ENCODE data around the gene NYNRIN.

The NYNRIN gene

GRCh38 chr14:24426150-24426911, 27.5 kb downstream of the NYNRIN start (continued):
- TF ChIP-seq ZFP30 (CRISPR knock-in tag; IDR thresholded peaks at IDR 0.05): no peak
- TF ChIP-seq POU6F1 (CRISPR knock-in tag; IDR thresholded peaks at IDR 0.05; ENCODE audit: borderline replicate concordance, low read depth): no peak
- TF ChIP-seq RARB (CRISPR knock-in tag; IDR thresholded peaks at IDR 0.05): no peak

GRCh38 chr14:24426912-24427536, 28.2 kb downstream of the NYNRIN start:
- no peak for ATAC-seq
- TF ChIP-seq SNAI2 (CRISPR knock-in tag; IDR thresholded peaks at IDR 0.05) (no peak), TCF4 (CRISPR knock-in tag; IDR thresholded peaks at IDR 0.05; ENCODE audit: borderline replicate concordance) (no peak)

GRCh38 chr14:24427537-24428508, 29.0 kb downstream of the NYNRIN start:
- ATAC-seq: no peak
- TF ChIP-seq CSDC2 (CRISPR knock-in tag; IDR thresholded peaks at IDR 0.05) (no peak), CREB5 (CRISPR knock-in tag; IDR thresholded peaks at IDR 0.05; ENCODE audit: low read depth) (no peak), TSHZ2 (CRISPR knock-in tag; IDR thresholded peaks at IDR 0.05) (no peak), ZFP30 (CRISPR knock-in tag; IDR thresholded peaks at IDR 0.05) (no peak), ZNF8 (CRISPR knock-in tag; IDR thresholded peaks at IDR 0.05) (no peak), PPARA (CRISPR knock-in tag; IDR thresholded peaks at IDR 0.05; ENCODE audit: borderline replicate concordance) (no peak), ZNF565 (CRISPR knock-in tag; conservative IDR thresholded peaks at IDR 0.05; ENCODE audit: low read depth) (no peak), TCF4 (CRISPR knock-in tag; IDR thresholded peaks at IDR 0.05; ENCODE audit: borderline replicate concordance) (no peak), PATZ1 (CRISPR knock-in tag; IDR thresholded peaks at IDR 0.05; ENCODE audit: borderline replicate concordance) (no peak), ZNF70 (CRISPR knock-in tag; IDR thresholded peaks at IDR 0.05) (no peak), TOX (CRISPR knock-in tag; IDR thresholded peaks at IDR 0.05; ENCODE audit: borderline replicate concordance) (no peak), GLIS3 (CRISPR knock-in tag; IDR thresholded peaks at IDR 0.05) (no peak), OSR1 (CRISPR knock-in tag; IDR thresholded peaks at IDR 0.05) (no peak), ARNTL (CRISPR knock-in tag; IDR thresholded peaks at IDR 0.05; ENCODE audit: borderline replicate concordance, low read depth) (no peak), ESRRG (CRISPR knock-in tag; IDR thresholded peaks at IDR 0.05) (no peak), POU6F1 (CRISPR knock-in tag; IDR thresholded peaks at IDR 0.05; ENCODE audit: borderline replicate concordance, low read depth) (no peak)
